Measurements from ENCODE around the gene F10.

F10 gene

GRCh38 chr13:113117911-113118260 is 4.7 kb upstream of the F10 start:
- peak; percentile 40 for DNase-seq

DNA sequence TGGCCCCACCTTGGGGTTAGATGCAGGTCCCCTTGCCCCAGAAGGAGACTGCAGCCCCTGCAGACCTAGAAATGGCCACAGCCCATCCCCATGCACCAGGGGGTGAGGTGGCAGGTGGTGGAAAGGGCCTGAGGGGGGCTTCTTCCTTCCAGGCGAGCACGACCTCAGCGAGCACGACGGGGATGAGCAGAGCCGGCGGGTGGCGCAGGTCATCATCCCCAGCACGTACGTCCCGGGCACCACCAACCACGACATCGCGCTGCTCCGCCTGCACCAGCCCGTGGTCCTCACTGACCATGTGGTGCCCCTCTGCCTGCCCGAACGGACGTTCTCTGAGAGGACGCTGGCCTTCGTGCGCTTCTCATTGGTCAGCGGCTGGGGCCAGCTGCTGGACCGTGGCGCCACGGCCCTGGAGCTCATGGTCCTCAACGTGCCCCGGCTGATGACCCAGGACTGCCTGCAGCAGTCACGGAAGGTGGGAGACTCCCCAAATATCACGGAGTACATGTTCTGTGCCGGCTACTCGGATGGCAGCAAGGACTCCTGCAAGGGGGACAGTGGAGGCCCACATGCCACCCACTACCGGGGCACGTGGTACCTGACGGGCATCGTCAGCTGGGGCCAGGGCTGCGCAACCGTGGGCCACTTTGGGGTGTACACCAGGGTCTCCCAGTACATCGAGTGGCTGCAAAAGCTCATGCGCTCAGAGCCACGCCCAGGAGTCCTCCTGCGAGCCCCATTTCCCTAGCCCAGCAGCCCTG is 4.2 kb upstream of the F10 start:
- peak; percentile 49 for DNase-seq

- DNase-seq: peak; percentile 34
Observed at GRCh38 chr13:113119166-113119821, 3.3 kb upstream of the F10 start.

- peak; percentile 41 for DNase-seq
Observed at GRCh38 chr13:113119822-113120189, 2.8 kb upstream of the F10 start.

DNA sequence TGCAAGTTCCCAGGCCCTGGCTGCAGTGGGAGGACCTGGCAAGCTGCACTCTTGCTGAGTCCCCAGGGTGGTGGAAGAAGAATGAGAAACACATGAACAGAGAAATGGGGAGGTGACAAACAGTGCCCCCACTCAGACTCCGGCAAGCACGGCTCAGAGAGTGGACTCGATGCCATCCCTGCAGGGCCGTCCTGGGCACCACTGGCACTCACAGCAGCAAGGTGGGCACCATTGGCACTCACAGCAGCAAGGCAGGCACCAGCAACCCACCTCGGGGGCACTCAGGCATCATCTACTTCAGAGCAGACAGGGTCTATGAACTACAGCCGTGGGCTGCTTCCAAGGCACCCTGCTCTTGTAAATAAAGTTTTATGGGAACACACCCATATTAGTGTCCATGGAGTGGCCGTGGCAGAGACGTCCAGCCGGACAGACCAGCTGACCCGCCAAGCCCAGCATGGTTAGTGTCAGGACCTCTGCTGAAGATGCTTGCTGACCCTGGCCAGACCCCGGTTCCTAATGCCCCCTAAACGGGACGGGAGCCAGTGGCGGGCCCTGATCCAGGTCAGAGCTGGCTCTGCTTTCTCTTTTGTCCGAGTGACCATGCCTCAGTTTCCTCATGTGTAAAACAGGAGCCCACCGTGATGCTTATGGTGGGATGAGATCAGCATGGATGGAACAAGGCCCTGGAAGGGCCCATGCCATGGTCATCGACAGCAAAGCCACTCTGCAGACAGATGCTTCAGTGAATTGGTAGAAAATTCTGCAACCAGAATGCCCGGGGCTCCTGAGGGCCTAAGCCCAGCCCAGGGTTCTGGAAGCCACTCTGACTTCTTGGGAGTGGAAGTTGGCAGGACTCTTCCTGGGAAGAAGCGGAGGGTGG is 2.1 kb upstream of the F10 start:
- DNase-seq: peak; percentile 46

DNA sequence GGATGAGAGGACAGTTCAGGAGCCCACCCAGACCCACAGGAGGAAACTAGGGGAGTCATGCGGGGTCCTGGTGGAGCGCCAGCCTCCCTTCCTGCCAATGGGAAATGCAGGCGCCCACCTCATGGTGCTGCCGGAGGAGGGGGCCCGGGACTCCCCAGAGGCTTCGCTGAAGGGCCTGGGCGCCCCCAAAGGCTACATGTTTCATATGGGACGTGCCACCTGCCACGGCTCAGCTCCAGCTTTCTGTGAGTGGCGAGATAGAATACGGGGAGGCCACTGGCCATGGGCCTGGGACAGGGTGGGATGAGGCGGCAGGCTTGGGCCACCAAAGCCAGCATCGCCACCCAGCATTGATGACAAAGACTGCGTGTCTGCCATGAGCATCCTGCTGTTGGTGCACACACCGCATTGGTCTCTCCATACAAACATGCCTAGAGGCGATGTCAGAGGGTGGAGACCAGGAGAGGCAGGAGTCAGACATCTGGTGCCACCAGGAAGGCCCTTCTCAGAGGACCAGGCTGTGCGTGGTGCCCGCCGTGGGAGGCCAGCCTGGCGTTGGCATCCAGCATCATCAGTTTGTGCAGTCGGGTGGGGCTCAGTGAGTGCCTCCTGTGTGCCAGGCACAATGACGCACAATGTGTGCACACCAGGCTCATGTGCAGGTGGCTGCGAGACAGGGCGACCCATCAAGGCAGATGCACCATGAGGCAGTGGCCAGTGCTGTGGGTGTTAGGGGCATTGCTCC is 1.2 kb upstream of the F10 start:
- DNase-seq: peak; percentile 47

DNA sequence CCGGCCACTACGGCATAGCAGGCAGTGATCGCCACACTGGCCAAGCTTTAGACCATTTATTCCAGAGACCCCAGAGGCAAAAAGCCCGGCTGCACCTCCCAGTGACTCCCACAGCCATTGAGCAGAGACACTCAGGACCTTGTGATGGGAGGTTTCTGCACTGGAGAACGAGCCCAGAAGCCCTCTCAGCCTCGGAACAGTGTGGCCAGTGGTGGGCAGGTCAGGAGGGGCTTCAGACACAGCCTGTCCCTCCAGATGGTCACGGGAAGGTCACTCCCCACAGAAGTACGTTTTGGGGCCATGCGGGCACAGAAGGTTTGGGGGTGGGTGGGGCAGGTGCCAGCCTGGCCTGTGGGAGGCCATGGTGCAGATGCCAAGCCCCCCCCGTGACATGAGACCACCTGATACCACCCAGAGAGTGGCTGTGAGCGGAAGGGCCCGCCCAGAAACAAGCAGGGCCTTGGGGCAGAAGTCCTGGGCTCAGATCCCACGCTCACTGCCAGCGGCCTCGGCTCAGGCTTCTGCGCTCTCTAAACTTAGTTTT is 599 bp upstream of the F10 start:
- DNase-seq: peak; percentile 43

- DNase-seq: peak; percentile 59
Observed at GRCh38 chr13:113123226-113124201, 915 bp downstream of the F10 start.

GRCh38 chr13:113124211-113124970 is 1.8 kb downstream of the F10 start:
- DNase-seq: peak; percentile 34

DNA sequence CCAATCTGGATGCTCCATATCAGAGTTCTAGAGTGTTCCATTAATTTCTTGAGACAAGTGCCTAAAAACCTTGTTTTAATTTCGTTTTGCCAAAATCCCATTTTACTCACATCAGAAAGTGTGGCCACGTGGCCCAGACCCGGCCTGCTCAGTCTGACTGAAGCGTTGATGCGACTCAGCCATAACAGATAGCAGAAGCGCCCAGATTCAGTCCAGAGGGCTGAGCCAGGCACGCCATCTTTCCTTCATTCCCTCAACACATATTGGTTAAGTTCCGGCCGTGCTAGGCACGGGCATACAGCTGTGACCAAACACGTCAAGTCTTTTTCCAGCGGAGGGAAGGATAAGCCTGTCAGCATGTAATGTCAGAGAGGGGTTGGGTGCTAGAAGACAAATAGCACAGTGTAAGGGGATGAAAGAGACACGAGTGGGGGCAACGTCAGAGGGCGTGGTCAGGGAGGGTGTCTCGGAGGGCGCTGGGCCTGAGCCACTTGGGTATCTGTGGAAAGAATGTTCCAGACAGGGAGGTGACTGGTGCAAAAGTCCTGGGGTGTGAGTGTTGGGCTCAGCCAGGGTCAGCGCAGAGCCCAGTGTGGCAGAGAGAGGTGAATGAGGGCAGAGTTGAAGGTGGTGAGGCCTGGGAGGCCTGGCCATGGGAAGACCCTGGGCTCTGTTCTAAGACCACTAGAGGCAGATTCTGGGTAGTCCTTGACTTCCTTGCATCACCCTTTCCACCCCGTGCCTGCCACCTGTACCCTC is 3.1 kb downstream of the F10 start:
- DNase-seq: peak; percentile 47

- DNase-seq: peak; percentile 41
Observed at GRCh38 chr13:113126265-113127150, 3.9 kb downstream of the F10 start.

- peak; percentile 57 for DNase-seq
Observed at GRCh38 chr13:113129480-113129879, 6.9 kb downstream of the F10 start.

GRCh38 chr13:113129921-113130750 is 7.5 kb downstream of the F10 start:
- DNase-seq: peak; percentile 46

DNA sequence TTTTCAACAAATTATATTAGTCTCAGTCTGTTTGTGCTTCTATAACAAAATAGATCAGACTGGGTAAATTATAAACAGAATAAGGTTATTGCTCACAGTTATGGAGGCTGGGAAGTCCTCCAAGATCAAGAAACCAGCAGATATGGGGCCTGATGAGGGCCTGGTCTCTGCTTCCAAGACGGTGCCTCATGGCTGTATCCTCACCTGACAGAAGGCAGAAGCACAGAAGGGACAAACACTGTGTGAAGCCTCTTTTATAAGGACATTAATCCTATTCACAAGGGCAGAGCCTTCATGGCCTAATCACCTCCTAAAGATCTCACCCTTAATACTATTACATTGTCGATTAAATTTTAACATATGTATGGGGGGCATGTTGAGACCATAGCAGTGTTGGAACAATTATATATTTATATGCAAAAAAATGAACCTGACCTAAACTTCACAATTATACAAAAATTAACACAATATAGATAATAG is 12.7 kb downstream of the F10 start:
- no peak for DNase-seq

- peak; percentile 32 for DNase-seq
Observed at GRCh38 chr13:113137691-113138298, 15.2 kb downstream of the F10 start.

GRCh38 chr13:113138792-113139551 is 16.4 kb downstream of the F10 start:
- peak; percentile 43 for DNase-seq
